WERI-Rb-1 (cell line): Measurements from ENCODE around the gene ZDHHC1.

Experiments
- DNase-seq: peaks from one replicate; pipeline ENCODE4 v3.0.0-alpha.2; 2020
- H3K27ac ChIP-seq: fragments of 250-450 bp; sonication (Bioruptor Pico); 2 replicates; pipeline ENCODE4 v1.5.1; 2020; ENCODE audit warnings: mild to moderate bottlenecking, moderate library complexity
- H3K27me3 ChIP-seq: fragments of 250-450 bp; sonication (Bioruptor Pico); 2 replicates; pipeline ENCODE4 v1.5.1; 2021; ENCODE audit warnings: mild to moderate bottlenecking, low read depth, moderate library complexity; ENCODE audit not compliant: insufficient read depth, severe bottlenecking
- H3K36me3 ChIP-seq: fragments of 250-450 bp; sonication (Bioruptor Pico); 2 replicates; pipeline ENCODE4 v1.5.1; 2020; ENCODE audit warnings: mild to moderate bottlenecking, moderate library complexity
- H3K4me3 ChIP-seq: 2 replicates; pipeline ENCODE4 v1.5.1; 2011; ENCODE audit warnings: low read depth, mild to moderate bottlenecking, control low read depth, low read length
- H3K9me3 ChIP-seq: fragments of 250-450 bp; sonication (Bioruptor Pico); 2 replicates; pipeline ENCODE4 v1.5.1; 2021; ENCODE audit warnings: mild to moderate bottlenecking, moderate library complexity; ENCODE audit not compliant: severe bottlenecking
- TF ChIP-seq, protein P1 (sequence below): IDR thresholded peaks from 2 replicates; pipeline ENCODE4 v1.5.1; 2011; ENCODE audit warnings: low read depth, mild to moderate bottlenecking, control low read depth, inconsistent platforms, low read length

ZDHHC1 gene

DNA sequence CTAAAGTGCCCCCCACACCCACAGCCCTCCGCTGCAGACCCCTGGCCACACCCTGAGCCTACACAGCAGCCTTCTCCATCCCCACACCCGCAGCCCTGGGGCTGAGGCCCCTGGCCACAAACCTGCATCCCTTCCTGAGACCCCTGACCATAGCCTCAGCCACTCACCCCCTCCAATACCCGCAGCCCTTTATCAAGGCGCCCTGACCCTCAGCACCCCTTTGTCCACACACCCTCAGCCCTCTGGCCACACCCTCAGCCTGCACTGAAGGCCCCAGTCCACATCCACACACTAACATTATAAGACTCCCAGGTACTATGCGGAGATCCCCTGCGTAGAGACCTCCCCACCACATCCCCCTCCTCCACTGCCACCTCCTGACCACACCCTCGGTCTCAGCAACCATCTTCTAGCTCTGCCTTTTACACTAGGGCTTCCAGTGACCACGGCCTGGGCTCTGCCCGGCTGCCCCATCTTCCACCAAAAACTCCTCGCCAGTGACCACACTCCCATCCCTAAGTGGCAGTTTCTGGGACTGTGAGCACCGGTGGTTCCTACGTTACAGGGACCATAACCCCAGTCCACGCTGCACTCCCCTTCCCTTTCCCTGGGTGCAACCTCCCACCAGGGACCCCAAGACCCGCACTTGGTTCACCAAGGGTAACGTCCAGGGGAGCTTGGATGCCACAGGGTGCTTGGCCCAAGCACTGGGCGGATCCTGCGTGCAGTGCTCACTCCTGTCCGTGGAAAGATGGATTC is 23.8 kb downstream of the ZDHHC1 start:
- TF ChIP-seq, protein P1, sequence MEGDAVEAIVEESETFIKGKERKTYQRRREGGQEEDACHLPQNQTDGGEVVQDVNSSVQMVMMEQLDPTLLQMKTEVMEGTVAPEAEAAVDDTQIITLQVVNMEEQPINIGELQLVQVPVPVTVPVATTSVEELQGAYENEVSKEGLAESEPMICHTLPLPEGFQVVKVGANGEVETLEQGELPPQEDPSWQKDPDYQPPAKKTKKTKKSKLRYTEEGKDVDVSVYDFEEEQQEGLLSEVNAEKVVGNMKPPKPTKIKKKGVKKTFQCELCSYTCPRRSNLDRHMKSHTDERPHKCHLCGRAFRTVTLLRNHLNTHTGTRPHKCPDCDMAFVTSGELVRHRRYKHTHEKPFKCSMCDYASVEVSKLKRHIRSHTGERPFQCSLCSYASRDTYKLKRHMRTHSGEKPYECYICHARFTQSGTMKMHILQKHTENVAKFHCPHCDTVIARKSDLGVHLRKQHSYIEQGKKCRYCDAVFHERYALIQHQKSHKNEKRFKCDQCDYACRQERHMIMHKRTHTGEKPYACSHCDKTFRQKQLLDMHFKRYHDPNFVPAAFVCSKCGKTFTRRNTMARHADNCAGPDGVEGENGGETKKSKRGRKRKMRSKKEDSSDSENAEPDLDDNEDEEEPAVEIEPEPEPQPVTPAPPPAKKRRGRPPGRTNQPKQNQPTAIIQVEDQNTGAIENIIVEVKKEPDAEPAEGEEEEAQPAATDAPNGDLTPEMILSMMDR, result no peak
- no peak for DNase-seq
- H3K27me3 ChIP-seq, result no peaks in the 10 kb centered on the region
- peak overlapping the region; percentile 41 for H3K4me3 ChIP-seq
- no peaks in the 10 kb centered on the region for H3K36me3 ChIP-seq
- no peaks in the 10 kb centered on the region for H3K9me3 ChIP-seq
- H3K27ac ChIP-seq, result no peak overlapping the region; the same call in 1 of the 2 replicates

DNA sequence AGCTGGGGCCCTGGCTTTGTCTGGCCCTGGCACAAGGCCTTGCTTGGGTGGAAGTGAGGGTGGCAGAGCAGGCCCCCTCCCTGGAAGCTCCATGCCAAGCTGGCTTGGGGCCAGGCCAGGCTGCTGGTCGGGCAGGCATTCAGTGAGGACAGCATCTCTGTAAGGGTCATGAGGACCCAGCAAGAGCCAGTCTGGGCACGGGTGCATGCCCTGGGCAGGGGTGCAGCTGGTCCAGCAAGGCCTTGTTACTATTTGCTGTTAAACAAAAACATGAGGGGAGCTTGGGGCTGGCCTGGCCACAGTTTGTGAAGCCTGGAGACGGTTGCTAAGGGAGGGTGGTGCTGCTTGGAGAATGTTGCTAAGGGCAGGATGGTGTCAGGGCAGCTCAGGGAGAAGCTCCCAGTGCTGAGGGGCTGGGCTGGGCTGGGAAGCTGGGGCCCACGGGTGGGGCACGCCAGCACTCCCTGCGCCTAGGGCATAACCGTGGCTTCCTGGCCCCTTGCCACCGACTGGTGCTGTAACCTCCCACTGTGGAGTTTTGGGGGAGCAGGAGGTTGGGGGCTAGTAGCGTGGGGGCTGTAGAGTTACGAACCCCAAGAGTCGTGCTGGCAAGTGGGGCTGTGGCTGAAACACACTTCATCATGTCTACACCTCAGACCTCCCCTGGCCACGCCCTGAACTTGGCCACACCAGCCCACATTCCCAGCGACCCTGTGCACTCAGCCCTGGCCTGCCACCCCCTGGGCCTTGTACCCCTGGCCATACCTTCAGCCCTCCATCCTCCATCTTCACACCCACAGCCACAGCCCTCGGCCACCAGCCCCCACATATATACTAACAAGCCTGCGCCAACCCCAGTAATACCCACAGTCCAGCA is 24.6 kb downstream of the ZDHHC1 start:
- H3K27ac ChIP-seq, result no peak overlapping the region
- H3K36me3 ChIP-seq, result no peaks in the 10 kb centered on the region
- no peaks in the 10 kb centered on the region for H3K9me3 ChIP-seq
- H3K4me3 ChIP-seq, result no peak overlapping the region
- no peaks in the 10 kb centered on the region for H3K27me3 ChIP-seq
- TF ChIP-seq, protein P1, result no peak
- no peak for DNase-seq

DNA sequence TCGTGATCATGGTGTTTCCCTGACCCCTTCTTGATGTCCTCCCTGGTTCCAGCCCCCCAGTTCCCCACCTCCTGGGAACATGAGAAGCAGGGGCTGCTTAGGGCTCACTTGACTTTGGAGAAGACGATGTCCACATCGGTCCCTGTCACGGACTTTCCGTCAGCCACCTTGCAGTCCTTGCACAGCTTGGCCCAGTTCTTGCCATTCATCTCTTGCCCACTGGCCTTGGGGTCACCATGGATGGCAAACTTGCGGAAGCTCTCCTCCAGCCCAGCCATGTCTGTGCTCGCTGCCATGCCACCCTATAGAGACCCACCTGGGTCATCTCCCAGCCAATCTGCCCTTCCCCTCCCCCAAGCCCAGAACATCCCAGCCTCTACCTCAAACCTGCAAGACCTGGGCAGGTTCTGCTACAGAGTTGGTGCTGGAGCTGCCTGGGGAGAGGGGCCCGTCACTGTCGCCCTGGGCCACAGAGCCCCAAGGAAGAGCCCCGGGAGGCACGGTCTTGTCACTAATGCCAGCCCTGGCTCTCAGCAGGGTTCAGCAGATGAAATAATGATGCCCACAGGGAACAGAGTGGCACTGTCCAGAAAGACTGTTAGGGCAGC is 25.4 kb downstream of the ZDHHC1 start:
- TF ChIP-seq, protein P1, result no peak
- Histone ChIP-seq H3K36me3 (no peaks in the 10 kb centered on the region), H3K9me3 (no peaks in the 10 kb centered on the region), H3K27ac (no peak overlapping the region), H3K27me3 (no peaks in the 10 kb centered on the region), H3K4me3 (no peak overlapping the region)
- no peak for DNase-seq

DNA sequence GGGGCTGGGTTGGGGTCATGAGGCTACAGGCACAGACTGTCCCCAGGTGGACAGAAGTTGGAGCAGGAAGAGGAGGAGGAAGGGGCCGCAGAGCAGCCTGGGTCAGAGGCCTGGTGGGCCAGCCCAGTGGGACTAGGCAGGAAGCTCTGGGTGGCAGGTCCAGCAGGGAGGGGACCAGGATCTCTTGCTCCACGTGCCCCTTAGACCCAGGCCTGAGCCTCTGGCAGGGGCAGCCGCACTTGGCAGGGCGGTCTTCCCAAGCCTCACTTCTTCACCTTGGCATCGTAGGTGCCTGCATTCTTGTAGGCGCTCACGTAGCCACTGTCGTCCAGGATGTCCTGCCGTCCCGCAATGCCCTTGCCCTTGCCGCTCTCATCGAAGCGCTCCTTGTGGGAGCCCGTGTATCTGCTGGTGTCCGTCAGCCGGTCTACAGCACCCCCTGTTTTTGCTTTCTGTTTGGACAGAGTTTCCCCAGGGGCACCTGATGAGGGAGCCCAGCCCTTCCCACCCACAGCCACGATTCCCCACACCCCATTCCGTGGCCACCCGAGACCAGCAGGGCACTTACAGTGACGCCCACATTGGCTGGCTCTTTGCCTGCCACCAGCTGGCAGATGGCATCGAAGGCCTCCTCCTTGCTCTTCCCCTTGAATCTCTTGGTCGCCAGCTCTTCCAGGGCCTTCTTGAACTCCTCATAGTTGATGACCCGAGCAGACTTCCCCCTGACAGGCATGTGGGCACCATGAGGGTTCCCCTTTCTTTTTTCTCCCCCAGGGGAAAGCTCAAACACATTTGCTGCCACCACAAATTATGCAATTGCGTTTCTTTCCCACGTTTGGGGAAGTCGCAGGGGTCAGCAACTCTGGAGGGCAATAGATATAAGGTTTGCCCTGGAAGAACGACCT is 26.1 kb downstream of the ZDHHC1 start:
- DNase-seq, result no peak
- Histone ChIP-seq H3K4me3 (no peak overlapping the region), H3K27ac (no peak overlapping the region), H3K36me3 (no peaks in the 10 kb centered on the region), H3K9me3 (no peaks in the 10 kb centered on the region), H3K27me3 (no peaks in the 10 kb centered on the region)
- TF ChIP-seq, protein P1, result no peak

DNA sequence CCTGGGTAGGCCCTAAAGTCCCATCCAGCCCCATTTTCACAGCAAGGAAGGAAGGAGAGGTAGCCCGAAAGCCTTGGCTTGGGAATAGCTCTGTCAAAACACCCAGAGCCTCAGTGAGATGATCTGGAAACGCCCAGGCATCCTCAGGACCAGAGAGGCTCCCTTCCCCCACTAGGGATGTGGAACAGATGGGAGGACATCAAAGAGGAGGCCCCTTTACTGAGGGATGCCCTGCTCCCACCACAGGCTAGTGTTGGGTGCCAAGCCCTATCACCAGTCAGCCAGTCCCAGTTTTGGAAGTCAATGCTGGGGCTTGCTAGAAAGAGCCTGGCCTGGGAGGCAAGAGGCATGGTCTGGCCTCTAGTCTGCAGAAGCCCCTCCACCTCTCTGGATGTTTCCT is 27.7 kb downstream of the ZDHHC1 start:
- DNase-seq, result no peak
- Histone ChIP-seq H3K36me3 (no peaks in the 10 kb centered on the region), H3K27ac (no peak overlapping the region), H3K27me3 (no peaks in the 10 kb centered on the region), H3K9me3 (no peaks in the 10 kb centered on the region), H3K4me3 (no peak overlapping the region)
- TF ChIP-seq, protein P1, result no peak
